GM20431 (cell line): ENCODE results near the gene GLB1L.
"Not testable (repeated sequence)": the region's sequence is repeated elsewhere in the genome, so short reads cannot be mapped to it uniquely, and the experiment has no call there.

ENCODE experiments used
- in situ Hi-C: fragments of 300-500 bp; cut with MseI, MboI; formaldehyde crosslinking; loops from one replicate; pipeline ENCODE4 v1.15.0; 2020; ENCODE audit warnings: low sequenced_read_pairs; ENCODE audit not compliant: unreplicated experiment

GLB1L gene

DNA sequence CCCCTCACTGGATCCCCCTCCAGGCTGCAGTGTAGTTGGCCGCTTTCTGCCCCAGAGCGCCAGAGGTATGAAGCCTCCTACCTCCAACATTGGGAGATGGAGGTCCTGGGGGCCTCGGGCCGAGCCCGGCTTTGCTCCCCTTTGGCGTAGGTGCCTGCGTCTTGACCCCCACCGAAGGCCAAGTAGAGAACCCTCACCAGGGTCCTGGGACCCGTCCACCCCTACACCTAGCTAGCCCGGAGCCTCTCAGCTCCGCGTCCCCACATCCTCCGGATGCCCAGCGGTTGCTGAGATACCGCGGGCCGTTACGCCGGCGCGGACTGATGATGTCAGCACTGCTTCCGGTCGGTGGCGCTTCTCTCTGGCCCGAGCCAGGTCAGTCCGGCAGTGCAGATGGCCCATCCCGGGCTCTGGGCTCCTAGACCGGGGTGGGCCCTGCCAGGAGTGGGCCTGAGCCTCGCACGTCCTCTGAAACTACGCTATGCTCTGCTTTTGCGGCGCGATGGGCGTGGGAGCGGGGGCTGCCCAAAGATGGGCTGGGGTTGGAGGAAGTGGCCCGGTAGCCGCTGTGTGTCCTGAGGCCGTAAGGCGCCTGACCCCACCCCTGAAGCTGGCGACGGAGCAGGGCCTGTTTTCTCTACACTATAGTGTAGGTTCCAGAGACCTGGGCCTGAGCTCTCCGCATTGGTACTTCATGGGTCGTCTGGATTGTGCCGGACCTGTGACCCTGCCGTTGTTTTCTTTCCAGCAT, at the start of gene GLB1L, which contains the start of gene STK16:
Gene GLB1L (minus strand): TSS at position 297 of the 751 bp plus-strand sequence. CDS start 1,871 bp downstream, outside the sequence.
Gene STK16 (plus strand): TSS at position 332 of the 751 bp plus-strand sequence. CDS start 521 bp downstream, outside the sequence.
- in situ Hi-C loops = no loop called here

DNA sequence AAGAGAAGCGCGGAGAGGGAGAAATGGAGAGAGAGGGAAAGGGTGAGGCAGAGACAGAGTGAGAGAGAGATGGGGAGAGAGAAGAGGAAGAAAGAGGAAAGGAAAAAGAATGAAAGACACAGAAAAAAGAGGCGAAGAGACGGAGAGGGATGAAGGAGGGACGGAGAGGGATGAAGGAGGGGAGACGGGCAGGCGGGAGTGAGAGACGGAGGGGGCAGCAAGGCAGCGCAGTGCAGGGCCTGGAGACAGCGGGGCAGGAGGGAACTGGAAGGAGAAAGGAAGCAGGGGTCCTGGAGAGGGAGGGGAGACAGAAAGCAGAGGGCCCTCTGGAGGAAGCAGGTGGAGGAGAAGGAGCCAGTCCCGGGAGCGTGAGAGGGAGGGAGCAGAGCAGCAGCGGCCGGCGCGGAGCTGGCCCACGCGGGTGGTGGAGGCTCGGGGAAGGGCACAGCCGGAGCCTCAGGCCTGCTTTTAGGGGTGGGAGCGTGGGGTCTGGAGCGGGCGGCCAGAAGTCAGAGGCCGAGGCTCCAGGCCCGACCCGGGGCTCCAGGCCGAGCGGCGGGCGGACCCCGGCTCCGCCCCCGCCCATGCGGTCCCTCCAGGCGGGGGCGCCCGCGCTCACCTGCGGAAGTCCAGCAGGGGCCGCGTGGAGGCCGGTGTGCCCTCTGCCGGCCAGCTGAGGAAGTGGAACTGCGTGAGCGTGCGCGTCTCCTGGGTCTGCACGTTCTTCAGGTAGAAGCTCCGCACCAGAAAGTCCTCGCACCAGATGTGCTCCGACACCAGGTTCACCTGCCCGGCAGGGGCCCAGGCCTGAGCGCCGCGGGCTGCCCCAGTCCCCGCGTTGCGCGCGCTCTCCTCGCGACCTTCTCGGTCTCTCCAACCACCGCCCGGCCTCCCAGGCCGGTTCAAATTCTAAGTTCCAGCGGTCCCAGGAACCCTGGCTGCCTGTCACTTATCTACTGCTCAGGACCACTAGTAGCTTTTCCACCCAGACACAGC, 49.4 kb upstream of the GLB1L start:
- in situ Hi-C loops = no loop called here

GRCh38 chr2:219293736-219294231, 48.5 kb upstream of the GLB1L start:
- in situ Hi-C loops = no loop called here

DNA sequence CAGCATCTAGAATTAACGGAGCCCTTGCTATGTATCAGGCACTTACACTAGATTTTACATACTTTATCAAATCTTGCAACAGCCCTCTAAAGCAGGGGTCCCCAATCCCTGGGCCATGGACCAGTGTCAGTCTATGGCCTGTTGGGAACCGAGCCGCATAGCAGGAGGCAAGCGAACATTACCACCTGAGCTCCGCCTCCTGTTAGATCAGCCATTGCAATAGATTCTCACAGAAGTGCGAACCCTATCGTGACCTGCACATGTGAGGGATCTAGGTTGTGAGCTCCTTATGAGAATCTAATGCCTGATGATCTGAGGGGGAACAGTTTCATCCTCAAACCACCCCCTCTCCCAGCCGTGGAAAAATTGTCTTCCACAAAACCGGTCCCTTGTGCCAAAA, 47.4 kb upstream of the GLB1L start:
- in situ Hi-C loops = no loop called here

DNA sequence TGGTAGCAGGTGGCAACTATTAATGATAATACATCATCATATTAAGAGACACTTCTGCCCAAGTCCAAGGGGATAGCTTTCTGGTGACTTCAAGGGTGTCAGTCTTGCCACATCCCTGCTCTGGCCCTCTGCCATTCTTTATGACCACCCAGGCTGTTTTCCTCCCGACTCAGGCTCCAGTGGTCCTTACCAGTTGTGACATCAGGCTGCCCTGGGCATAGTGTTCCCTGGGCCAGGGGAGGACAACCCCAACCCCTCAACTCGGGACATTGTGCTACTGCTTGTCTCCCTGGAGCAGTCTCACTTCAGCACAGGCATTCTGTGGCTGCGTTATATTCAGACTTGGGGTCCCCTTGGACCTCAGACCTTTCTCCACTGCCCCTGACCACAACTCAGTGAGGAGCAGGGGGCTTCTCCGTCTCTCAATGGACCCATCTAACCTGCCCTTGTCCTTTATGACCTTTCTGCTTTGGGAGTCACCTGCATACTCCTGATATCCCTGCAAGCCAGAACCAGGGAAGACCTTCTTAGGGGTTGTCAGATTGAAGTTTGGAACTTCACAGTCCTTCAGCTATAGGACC, 46.8 kb upstream of the GLB1L start:
- in situ Hi-C loops = no loop called here

- in situ Hi-C loops = no loop called here
These were observed 46.1 kb upstream of the GLB1L start for GRCh38 chr2:219291394-219291793.

DNA sequence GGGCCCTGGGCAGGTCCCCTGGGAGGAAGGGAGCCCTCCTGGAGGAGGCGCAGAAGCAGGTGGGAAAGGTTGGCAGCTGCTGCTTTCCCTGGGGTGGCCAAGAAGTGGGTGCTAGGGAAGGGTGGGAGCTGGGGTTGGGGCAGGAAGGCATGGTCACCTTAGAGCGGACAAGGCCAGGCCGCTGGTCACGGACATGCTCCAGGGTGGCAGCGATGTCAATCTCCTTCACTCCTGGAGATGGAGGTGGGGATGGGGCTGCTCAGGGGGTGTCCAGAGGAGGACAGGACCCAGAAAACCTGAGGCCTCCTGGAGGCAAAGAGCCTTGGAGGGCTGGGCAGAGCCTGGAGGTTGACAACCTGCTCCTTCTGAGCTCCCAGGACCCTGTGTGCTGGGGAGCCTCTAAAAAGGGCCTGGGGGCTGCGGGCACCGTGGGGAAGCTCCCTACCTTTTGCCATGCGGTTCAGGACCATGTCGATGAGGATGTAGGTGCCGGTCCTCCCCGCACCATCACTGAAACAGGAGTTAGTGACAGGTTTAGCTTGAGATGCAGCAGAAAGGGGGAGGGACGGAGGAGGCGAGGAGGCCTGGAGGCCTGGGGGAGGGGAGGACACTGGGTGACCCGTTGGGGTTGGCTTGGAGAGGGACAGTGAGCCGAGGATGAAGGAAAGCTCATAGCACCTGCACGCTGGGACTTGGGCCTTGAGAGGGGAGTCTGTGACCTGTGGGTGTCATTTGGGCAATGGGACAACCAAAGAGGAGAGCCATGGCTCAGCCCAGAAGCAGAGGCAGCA, 45.3 kb upstream of the GLB1L start:
- in situ Hi-C loops = no loop called here

GRCh38 chr2:219289537-219290361, 44.5 kb upstream of the GLB1L start:
- in situ Hi-C loops = no loop called here

DNA sequence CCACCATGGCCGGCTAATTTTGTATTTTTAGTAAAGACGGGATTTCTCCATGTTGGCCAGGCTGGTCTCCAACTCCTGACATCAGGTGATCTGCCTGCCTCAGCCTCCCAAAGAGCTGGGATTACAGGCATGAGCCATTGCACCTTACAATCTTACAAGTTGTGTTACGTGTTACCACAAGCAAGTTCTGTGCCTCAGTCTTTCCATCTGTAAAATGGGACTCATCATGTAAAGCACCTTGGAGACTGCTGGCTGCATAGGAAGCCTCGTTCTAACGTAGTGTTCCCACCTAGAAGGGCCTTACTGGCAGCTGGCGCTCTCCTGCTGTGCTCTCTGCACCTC, 43.9 kb upstream of the GLB1L start:
- in situ Hi-C loops = no loop called here

- in situ Hi-C loops = no loop called here
These were observed 42.5 kb upstream of the GLB1L start for GRCh38 chr2:219287580-219288265.

DNA sequence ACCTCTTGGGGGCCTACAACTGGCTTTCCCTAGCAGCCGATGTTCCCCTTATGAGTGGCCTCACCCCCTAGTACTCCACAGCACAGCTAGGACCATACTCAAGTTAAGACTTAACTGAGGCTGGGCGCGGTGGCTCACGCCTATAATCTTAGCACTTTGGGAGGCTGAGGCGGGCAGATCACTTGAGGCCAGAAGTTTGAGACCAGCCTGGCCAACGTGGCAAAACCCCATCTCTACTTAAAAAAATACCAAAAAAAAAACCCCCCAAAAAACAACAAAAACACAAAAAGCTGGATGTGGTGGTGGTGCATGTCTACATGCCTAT, 41.8 kb upstream of the GLB1L start:
- in situ Hi-C loops = not testable (repeated sequence)

DNA sequence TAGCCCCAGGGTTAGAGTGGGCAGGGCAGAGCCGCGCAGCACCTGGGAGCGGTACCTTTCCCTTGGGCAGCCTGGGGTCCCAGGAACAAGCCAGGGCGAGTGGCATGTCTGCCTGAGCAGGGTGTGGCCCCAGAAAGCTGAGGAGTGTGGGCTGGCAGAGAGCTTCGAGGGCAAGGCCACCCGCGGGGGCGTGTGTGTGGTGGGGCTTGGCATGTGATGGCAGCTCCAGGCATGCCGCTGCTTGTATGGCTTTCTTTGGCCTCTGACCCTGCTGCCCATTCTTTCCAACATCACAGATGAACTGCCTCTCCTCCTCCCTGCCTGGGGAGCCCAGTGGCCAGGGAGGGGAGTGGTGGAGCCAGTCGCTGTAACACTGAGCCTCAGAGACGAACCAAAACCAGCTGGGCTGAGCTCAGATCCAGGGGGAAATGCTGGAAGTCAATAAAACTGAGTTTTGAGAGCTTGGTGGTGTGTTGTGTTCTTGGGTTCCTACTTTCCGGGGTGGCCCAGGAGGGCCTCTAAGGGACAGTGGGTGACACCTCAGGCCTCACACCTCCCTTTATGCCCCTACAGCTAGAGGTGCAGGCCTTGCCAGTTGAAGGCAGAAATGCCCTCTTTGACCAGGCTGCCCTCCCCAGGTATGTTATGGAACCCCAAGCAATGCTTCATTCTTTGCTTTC, 41.3 kb upstream of the GLB1L start:
- in situ Hi-C loops = no loop called here

DNA sequence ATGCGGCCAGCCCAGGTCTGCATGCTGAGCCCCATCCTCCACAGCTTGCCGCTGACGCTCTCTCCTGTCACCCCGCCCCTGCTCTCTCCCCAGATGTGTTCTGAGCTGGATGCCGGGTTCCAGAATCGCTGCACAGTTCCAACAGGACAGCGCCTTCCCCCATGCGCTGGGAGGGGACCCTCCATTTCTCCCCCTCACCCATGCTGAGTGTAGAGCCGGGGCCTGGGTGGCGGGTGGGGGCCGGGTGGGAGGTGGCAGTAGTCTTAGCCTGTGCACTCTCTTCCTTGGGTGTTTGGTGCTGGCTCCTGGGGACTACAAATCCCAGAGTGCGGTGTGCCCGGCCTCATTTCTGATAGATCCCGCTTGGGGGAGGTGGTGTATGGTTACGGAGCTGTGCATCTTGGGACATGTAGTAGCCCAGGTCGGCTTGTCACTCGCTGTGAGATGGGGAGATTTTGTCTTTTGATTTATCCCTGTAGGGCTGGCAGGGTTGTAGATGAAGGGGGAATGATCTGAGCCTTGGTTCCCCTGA, 40.7 kb upstream of the GLB1L start:
- in situ Hi-C loops = no loop called here

- in situ Hi-C loops = no loop called here
These were observed 40.1 kb upstream of the GLB1L start for GRCh38 chr2:219285373-219285735.

DNA sequence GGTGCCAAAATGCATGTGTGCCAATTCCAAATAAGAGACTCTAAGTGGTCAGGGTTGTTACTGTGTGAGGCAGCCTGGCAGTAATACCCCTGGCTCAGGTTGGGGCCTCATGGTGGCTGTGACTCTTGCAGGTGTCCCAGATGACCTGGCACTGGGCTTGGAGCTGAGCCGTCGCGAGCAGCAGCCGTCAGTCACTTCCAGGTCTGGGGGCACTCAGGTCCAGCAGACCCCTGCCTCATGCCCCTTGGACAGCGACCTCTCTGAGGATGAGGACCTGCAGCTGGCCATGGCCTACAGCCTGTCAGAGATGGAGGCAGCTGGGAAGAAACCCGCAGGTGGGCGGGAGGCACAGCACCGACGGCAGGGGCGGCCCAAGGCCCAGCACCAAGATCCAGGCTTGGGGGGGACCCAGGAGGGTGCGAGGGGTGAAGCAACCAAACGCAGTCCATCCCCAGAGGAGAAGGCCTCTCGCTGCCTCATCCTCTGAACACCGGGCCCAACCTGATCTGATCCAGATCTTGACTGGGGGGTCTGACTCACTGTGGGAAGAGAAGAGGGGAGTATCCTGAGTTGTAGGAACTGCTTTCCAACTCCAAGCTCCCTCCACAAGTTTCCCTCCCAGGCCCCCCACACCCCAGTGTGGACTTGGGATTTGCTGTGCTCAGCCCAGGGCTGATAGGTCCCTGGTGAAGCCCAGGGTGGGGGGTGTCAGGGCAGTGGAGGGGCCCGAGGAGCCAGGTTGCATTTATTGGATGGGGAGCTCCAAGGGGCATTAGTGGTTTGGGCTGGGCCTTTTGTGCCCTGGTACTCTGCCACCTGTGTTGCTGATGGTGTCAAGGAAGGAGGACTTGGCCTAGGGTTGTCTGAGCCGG, 39.5 kb upstream of the GLB1L start:
- in situ Hi-C loops = no loop called here

GRCh38 chr2:219282943-219283581, 37.8 kb upstream of the GLB1L start:
- in situ Hi-C loops = no loop called here
